ENCODE measurements around the gene TAAR6. TPM values are rescaled to one million over a fixed set of nuclear protein-coding genes. Genes with fewer than 3 reads are reported as not detected.

Gene TAAR6
- total RNA-seq, 1 experiment from 2014 or later = not detected

DNA sequence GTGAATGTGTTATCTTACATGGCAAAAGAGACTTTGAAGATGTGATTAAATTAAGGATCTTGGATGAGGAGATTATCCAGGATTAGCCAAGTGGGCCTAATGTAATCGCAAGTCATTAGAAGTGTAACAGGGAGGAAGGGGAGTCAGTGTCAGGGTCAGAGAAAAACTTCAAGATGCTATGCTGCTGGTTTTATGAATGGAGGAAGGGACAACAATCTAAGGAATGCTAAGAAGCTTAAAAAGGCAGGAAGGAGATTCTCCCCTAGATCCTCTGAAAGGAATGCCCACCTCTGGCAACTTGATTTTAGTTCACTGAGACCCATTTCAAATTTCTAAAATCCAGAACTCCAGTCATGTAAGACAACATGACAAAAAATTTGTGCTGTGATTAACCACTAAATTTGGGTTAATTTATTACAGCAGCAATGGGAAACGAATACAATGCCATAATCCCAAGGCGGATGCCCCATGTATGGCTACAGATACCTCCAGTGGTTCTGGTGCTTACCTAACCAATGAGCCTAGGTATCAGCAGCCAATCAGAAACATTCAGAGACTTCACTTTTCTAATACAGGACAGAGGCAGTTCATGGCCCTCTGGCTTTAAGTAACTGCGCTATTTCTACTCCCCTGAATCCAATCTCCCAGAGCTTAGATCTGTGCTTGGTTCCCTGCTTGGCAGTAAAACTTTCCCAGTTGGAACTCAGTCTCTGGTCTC is 21.2 kb upstream of the TAAR6 start:
- no peak overlapping the region for H3K4me3 Mint-ChIP-seq
- Histone ChIP-seq H3K9me3 (ENCODE audit: control insufficient read depth, low read depth, low read length) (no peaks in the 10 kb centered on the region), H3K4me2 (ENCODE audit: insufficient read depth, insufficient read length, low read length) (no peak overlapping the region), H2BK20ac (ENCODE audit: low read depth, low read length, poor library complexity, severe bottlenecking) (no peak overlapping the region), H3K4ac (ENCODE audit: low read depth, low read length) (no peak overlapping the region), H3K4me1 (ENCODE audit: insufficient read depth, low read length) (peaks cover 9% of the 10 kb centered on the region; the same call in 1 of the 2 replicates), H3K27me3 (ENCODE audit: insufficient read depth, low read length) (no peaks in the 10 kb centered on the region), H3K23ac (ENCODE audit: insufficient read length, low read depth, low read length) (no peak overlapping the region), H4K5ac (ENCODE audit: insufficient read length, low read depth, low read length) (no peak overlapping the region), H2BK120ac (ENCODE audit: low read depth, low read length, poor library complexity, severe bottlenecking) (no peak overlapping the region), H2AFZ (ENCODE audit: low read length) (no peak overlapping the region), H3K23me2 (ENCODE audit: insufficient read length, low read depth, low read length, poor library complexity, severe bottlenecking) (no peaks in the 10 kb centered on the region), H3K56ac (ENCODE audit: insufficient read length, low read depth, low read length) (no peak overlapping the region), H2BK12ac (ENCODE audit: insufficient read length, low read depth, low read length) (no peak overlapping the region), H3K79me2 (ENCODE audit: insufficient read depth, low read length) (no peaks in the 10 kb centered on the region), H4K8ac (replicated peaks; ENCODE audit: insufficient read length, low read depth, low read length) (no peak overlapping the region), H2BK5ac (ENCODE audit: insufficient read length, low read length) (no peak overlapping the region), H2BK15ac (ENCODE audit: low read depth, low read length) (no peak overlapping the region), H3K18ac (ENCODE audit: insufficient read length, low read depth, low read length) (no peak overlapping the region), H3K14ac (ENCODE audit: insufficient read depth, low read length) (no peak overlapping the region), H3T11ph (ENCODE audit: low read length) (no peak overlapping the region), H3K79me1 (ENCODE audit: insufficient read depth, low read depth, low read length, poor library complexity, severe bottlenecking) (no peaks in the 10 kb centered on the region), H2AK5ac (ENCODE audit: insufficient read length, low read length) (no peak overlapping the region), H4K91ac (ENCODE audit: insufficient read length, low read depth, low read length) (no peak overlapping the region), H3K9ac (ENCODE audit: extremely low read depth, insufficient read length, low read length) (no peak overlapping the region), H3K27ac (ENCODE audit: insufficient read length, low read depth, low read length) (no peak overlapping the region), H4K20me1 (ENCODE audit: control insufficient read depth, insufficient read depth, insufficient read length) (no peaks in the 10 kb centered on the region)
- no peaks in the 10 kb centered on the region for H3K9me3 Mint-ChIP-seq
- WGBS (ENCODE audit: extremely low coverage, insufficient read length, low lambda C conversion rate) = no CpG with 5 or more reads among the region's 4 CpGs
- no peaks in the 10 kb centered on the region for H3K36me3 Mint-ChIP-seq (ENCODE audit: insufficient read depth in 1 of 3, low read depth in 3 of 3)
- H3K4me1 Mint-ChIP-seq = peaks cover 21 to 25% of the 10 kb centered on the region in 2 experiments
- DNase-seq = no peak
- peak overlapping the region in 2 of 3 experiments; percentile 26 to 74; a peak in 2 of 7 replicates for H3K27ac Mint-ChIP-seq
- TF ChIP-seq, protein P1, sequence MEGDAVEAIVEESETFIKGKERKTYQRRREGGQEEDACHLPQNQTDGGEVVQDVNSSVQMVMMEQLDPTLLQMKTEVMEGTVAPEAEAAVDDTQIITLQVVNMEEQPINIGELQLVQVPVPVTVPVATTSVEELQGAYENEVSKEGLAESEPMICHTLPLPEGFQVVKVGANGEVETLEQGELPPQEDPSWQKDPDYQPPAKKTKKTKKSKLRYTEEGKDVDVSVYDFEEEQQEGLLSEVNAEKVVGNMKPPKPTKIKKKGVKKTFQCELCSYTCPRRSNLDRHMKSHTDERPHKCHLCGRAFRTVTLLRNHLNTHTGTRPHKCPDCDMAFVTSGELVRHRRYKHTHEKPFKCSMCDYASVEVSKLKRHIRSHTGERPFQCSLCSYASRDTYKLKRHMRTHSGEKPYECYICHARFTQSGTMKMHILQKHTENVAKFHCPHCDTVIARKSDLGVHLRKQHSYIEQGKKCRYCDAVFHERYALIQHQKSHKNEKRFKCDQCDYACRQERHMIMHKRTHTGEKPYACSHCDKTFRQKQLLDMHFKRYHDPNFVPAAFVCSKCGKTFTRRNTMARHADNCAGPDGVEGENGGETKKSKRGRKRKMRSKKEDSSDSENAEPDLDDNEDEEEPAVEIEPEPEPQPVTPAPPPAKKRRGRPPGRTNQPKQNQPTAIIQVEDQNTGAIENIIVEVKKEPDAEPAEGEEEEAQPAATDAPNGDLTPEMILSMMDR (conservative IDR thresholded peaks at IDR 0.05) = no peak
- H3K27me3 Mint-ChIP-seq (ENCODE audit: low read depth) = no peaks in the 10 kb centered on the region

All from H9 (cell line).